SKM-1 treated with dmso at 0.1 percent for 144 hours (cell line): ENCODE results near the gene TRDMT1.
"Not testable (repeated sequence)": the region's sequence is repeated elsewhere in the genome, so short reads cannot be mapped to it uniquely, and the experiment has no call there.

Experiments
- DNase-seq: peaks from one replicate; lab custom pipeline; 2025; ENCODE audit not compliant: unreplicated experiment; lab: John Stamatoyannopoulos, UW

The TRDMT1 gene

GRCh38 chr10:17141504-17142229 lies 59.8 kb downstream of the TRDMT1 start:
- DNase-seq = no peak

GRCh38 chr10:17140386-17140761 lies 61.1 kb downstream of the TRDMT1 start:
- DNase-seq = no peak

- no peak for DNase-seq
These were observed 62.9 kb downstream of the TRDMT1 start for GRCh38 chr10:17138460-17139042.

DNA sequence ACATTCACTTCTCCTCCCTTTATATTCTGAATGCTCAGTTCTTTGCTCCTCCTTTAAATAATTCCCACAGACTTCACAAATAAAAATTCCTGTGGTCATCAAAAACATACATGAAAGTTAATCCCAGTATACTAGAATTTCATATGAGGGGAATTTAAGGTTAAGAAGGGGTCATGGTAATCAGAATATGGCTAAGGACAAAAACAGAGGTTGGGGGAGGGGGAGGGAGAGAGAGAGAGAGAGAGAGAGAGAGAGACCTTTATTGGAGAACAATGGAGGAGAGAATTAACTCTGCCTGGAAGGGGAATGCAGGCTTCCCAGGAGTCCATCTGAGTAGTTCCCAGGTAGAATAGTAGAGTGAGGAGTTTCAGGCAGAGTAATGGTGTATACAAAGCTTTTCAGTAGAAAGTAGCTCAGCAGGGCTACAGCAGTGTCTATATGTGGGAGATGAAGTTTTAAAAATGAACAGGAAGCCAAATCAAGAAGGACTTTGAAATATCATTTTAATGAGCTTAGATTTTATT lies 66.7 kb downstream of the TRDMT1 start:
- DNase-seq = no peak

- DNase-seq = no peak
These were observed 67.2 kb downstream of the TRDMT1 start for GRCh38 chr10:17134282-17134681.

- DNase-seq = no peak
These were observed 71.7 kb downstream of the TRDMT1 start, which contains the start of gene CUBN for GRCh38 chr10:17129741-17130140. Gene CUBN (minus strand): TSS chr10:17129811. CDS start chr10:17129765, 46 bp downstream.

GRCh38 chr10:17128261-17128660 lies 73.2 kb downstream of the TRDMT1 start:
- DNase-seq = no peak

DNA sequence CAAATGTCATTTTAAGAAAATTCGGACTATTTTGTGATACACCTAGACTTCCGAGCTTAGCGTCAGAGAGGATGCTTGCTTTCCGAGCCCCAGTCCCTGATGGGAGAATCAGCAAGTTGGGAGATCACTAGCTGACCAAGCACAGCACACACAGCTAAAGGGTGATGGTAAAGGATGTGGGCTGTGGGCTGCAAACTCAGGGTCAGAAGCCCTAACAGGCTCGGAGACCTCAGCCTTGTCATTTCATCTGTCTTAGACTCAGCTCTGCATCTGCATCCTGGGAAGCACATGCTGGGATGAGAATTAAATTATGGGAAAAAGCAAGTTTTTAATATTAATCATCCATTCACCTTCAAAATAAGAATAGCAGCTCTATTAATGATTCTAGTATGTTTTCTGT lies 75.1 kb downstream of the TRDMT1 start:
- no peak for DNase-seq

- DNase-seq = no peak
These were observed 76.1 kb downstream of the TRDMT1 start for GRCh38 chr10:17125206-17125893.

GRCh38 chr10:17123961-17124360 lies 77.5 kb downstream of the TRDMT1 start:
- no peak for DNase-seq

- DNase-seq = no peak
These were observed 78.5 kb downstream of the TRDMT1 start for GRCh38 chr10:17122726-17123661.

- no peak for DNase-seq
These were observed 79.4 kb downstream of the TRDMT1 start for GRCh38 chr10:17122052-17122451.

DNA sequence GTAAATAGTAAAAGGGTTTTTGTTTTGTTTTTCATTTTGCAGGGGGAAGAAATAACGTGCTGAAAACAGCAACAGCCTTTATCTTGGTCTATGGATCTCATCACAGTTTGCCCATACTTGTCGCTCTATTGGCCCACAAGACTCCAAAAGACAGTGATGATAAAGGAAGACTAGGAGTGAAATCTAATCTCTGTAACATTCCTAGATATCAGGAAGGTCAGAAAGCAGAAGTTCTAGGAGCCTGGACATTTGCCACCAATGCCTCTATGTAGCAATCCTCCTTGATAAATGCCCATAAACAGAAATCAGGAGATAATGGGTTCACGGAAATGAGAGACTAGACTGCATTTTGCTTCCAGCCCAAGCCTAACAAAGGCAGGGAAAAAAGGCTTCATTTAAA lies 80.8 kb downstream of the TRDMT1 start:
- no peak for DNase-seq

DNA sequence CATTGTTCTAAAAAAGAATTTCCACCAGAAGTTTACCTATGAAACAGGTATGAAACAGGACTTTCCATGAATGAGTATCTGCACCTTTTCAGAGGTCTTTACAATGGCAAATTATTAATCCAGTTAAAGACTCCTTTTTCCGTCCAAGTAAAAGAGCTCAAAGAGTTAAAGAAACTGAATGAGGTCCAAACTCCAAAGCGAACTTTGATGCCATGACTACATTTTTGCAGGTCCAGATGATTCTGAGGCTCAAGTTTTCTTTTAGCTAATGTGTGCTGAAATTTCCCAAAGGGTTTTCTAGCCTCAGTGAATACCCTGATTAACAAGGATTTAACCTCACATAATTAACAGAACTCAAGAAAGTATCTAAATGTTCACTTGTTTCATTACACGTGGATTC lies 81.6 kb downstream of the TRDMT1 start:
- DNase-seq = no peak

GRCh38 chr10:17116193-17116592 lies 85.3 kb downstream of the TRDMT1 start:
- DNase-seq = no peak

DNA sequence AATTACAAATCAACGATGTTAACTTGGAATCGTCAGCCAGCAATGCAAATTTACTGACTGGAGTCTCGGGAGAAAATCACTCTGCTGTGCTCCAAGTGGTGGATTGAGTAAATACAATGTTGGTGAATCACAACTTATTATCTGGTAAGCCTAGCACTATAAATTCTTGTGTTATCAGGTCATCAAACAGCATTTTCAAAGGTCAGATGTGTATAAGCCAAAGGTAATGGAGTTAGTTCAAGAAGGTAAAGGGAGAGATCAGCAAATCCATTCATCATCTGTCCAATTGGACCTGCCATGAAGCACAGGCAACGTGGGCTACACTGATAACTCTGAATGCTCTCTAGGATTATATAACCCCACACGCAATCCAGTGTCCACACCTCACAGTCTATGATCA lies 85.8 kb downstream of the TRDMT1 start:
- DNase-seq = no peak

- DNase-seq = not testable (repeated sequence)
These were observed 86.5 kb downstream of the TRDMT1 start for GRCh38 chr10:17114878-17115444.

GRCh38 chr10:17113889-17114540 lies 87.5 kb downstream of the TRDMT1 start:
- DNase-seq = no peak

GRCh38 chr10:17113346-17113745 lies 88.1 kb downstream of the TRDMT1 start:
- DNase-seq = no peak

GRCh38 chr10:17112566-17112965 lies 88.9 kb downstream of the TRDMT1 start:
- DNase-seq = no peak
